Activated CD4-positive, alpha-beta T cell treated with anti-CD3 and anti-CD28 coated beads, Interleukin-2, amount 10 ng/mL, durations not matched to agents 7 days and 5 days (primary cell): Measurements from ENCODE around the gene OPCML. TPM values are rescaled to one million over a fixed set of nuclear protein-coding genes. Genes with fewer than 3 reads are reported as not detected.

Experiments
- CTCF ChIA-PET: fragments of 350-600 bp; sonication (Branson Sonifier 250); formaldehyde crosslinking; loops from one replicate; lab custom pipeline; 2021; ENCODE audit warnings: antibody characterized with exemption; lab: Charles Lee
- POLR2A ChIA-PET: fragments of 350-600 bp; sonication (Branson Sonifier 250); formaldehyde crosslinking; loops from one replicate; lab custom pipeline; 2021; ENCODE audit warnings: antibody characterized with exemption; lab: Charles Lee
- DNase-seq: peaks from one replicate; pipeline ENCODE4 v3.0.0-alpha.2; 2020
- H3K27ac Mint-ChIP-seq: one replicate; pipeline ENCODE4 v1.8.0; 2021; ENCODE audit warnings: mild to moderate bottlenecking, moderate library complexity, mixed read lengths
- H3K27me3 Mint-ChIP-seq: one replicate; pipeline ENCODE4 v1.8.0; 2021; ENCODE audit warnings: mixed read lengths
- H3K36me3 Mint-ChIP-seq: one replicate; pipeline ENCODE4 v1.8.0; 2021; ENCODE audit warnings: low read depth, mixed read lengths
- H3K4me1 Mint-ChIP-seq: one replicate; pipeline ENCODE4 v1.8.0; 2021; ENCODE audit warnings: mixed read lengths
- H3K4me3 Mint-ChIP-seq: one replicate; pipeline ENCODE4 v1.8.0; 2021; ENCODE audit warnings: mild to moderate bottlenecking, moderate library complexity, mixed read lengths
- H3K9me3 Mint-ChIP-seq: one replicate; pipeline ENCODE4 v1.8.0; 2021; ENCODE audit warnings: mixed read lengths
- total RNA-seq, 2 experiments: library from RNA; stranded (reverse); gene quantifications; one replicate each; pipeline ENCODE4 v1.2.3, GENCODE V29; 2021

Gene OPCML
- total RNA-seq, 2 experiments from 2014 or later: not detected

DNA sequence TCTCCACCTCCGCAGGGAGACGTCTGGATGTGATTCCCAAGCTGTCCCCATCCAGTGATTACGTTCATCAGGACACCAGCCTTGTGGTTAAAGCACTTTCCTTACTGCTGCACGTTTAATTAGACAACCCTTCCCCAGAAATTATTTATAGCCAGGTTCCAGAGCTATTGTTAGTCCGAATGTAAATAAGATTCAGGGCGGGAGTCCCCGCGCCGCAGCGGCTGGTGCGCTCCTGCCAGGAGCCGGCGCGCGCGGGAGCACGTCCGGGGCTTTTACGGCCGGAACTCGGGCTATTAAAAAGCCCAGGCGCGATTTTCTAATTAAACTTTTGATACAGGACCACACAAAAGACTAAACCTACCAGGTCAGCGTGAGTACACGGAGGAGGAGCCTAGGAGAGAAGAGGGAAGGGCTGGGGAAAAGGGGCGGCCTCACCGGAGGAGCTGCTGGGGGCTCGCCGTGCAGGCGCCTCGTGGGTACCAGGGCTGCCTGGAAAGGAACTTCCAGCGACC is 538.3 kb downstream of the OPCML start:
- CTCF ChIA-PET: no interaction called here
- H3K27ac Mint-ChIP-seq: no peak overlapping the region
- H3K4me3 Mint-ChIP-seq: no peak overlapping the region
- H3K4me1 Mint-ChIP-seq: no peaks in the 10 kb centered on the region
- H3K9me3 Mint-ChIP-seq: no peaks in the 10 kb centered on the region
- H3K36me3 Mint-ChIP-seq: no peaks in the 10 kb centered on the region
- DNase-seq: no peak
- POLR2A ChIA-PET: no interaction called here
- H3K27me3 Mint-ChIP-seq: peaks cover 12% of the 10 kb centered on the region

DNA sequence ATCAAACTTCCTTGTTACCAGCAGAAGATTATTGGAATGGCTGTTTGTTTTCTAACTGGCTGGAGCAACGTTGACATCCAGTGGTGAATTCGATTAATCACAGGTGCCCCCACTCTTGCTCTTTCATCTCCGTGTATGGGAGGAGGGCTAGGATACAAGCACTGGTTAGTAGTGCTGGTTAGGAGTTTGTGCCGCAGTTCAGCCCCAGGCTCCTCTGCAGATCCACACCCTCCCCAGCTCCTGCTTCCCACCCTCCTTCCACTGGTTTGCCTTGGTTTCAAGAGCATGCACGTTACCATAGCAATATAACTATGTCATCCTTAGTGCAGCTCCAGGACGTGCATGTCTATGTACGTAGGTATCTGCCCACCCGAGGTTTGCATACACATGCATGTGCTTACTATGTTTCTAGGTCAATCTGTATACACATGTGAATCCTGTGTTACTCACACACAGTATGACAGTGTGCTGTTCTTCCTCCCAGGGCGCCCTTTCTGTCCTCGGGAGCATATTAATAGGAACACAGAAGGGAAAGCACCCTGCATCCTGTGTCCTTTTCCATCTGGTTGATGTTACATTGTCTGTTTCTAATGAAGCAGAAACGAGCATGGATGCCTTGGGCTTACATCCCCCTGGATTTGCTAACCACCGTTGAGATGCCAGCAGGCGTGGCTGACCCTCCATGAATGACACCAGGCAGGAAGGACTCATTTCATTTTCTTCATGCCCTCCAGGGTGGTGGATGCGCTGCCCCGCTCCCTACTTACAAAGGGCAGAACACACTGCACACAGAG is 539.3 kb downstream of the OPCML start:
- Mint-ChIP-seq H3K4me3 (no peak overlapping the region), H3K9me3 (no peaks in the 10 kb centered on the region), H3K27me3 (peaks cover 12% of the 10 kb centered on the region), H3K36me3 (no peaks in the 10 kb centered on the region), H3K27ac (no peak overlapping the region), H3K4me1 (no peaks in the 10 kb centered on the region)
- no peak for DNase-seq
- POLR2A ChIA-PET: no interaction called here
- CTCF ChIA-PET: no interaction called here

DNA sequence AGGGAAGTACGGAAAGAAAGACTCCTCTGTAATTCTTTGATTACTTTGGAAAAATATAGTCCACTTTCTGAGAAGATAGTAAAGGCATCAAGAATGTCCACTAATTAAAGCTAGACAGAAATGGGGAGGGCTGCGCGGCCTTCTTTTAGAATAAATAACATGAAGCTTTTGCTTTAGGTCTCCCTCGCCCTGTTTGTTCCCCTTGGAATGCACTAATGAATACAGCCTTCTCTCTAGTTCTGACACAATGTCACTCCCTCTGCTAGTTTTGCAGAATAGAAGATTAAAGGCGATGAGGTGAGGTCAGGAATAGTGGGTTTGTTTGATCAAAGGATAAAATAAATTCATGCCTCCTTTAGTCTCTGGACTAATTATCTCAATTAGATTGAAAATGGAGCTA is 543.9 kb downstream of the OPCML start:
- Mint-ChIP-seq H3K27ac (no peak overlapping the region), H3K36me3 (no peaks in the 10 kb centered on the region)

DNA sequence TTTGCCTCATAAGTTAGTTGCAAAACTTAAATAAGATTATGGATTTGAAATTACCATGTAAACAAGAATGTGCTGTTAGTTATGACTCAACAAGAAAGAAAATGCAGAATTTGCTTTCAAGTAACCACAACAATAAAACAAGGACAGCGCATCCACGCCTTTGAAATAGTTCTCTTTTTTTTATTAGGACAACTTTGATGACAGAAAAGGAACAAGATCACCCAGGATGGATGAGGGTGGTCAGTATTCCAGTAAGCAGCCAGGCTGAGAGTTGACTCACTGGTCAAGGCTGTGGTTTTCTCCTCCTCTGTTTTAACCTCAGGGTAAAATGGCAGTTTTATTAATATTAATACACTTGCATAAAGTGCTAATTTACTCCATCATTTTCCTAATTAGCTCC is 544.4 kb downstream of the OPCML start:
- Mint-ChIP-seq H3K27me3 (peaks cover under 1% of the 10 kb centered on the region), H3K27ac (no peak overlapping the region), H3K4me1 (no peaks in the 10 kb centered on the region), H3K4me3 (no peak overlapping the region), H3K36me3 (no peaks in the 10 kb centered on the region), H3K9me3 (no peaks in the 10 kb centered on the region)
- ChIA-PET POLR2A (no interaction called here), CTCF (no interaction called here)
- DNase-seq: no peak

More for the DNA sequence above, 543.9 kb downstream of the OPCML start:
- Mint-ChIP-seq H3K4me3 (no peak overlapping the region), H3K9me3 (no peaks in the 10 kb centered on the region), H3K27me3 (peaks cover 5% of the 10 kb centered on the region), H3K4me1 (no peaks in the 10 kb centered on the region)
- ChIA-PET POLR2A (no interaction called here), CTCF (no interaction called here)
- DNase-seq: no peak

DNA sequence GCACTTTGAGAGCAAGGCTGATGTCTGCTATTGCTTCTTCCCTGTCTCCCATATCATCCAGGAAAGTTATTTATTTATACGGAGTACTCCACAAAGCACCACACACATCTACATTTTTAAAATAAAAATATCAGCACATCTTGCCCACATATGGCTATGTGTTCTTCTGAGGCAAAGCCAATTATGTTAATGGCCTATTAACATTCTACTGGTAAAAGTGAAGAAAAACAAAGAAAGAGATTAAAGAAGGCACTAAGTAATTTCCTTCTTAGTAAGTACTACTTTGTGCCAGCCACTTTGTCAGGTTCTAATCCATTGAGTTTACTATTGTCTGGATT is 548.7 kb downstream of the OPCML start:
- Mint-ChIP-seq H3K4me3 (no peak overlapping the region), H3K27me3 (no peaks in the 10 kb centered on the region), H3K4me1 (no peaks in the 10 kb centered on the region), H3K36me3 (no peaks in the 10 kb centered on the region), H3K9me3 (no peaks in the 10 kb centered on the region), H3K27ac (no peak overlapping the region)
- ChIA-PET POLR2A (no interaction called here), CTCF (no interaction called here)
- DNase-seq: no peak

DNA sequence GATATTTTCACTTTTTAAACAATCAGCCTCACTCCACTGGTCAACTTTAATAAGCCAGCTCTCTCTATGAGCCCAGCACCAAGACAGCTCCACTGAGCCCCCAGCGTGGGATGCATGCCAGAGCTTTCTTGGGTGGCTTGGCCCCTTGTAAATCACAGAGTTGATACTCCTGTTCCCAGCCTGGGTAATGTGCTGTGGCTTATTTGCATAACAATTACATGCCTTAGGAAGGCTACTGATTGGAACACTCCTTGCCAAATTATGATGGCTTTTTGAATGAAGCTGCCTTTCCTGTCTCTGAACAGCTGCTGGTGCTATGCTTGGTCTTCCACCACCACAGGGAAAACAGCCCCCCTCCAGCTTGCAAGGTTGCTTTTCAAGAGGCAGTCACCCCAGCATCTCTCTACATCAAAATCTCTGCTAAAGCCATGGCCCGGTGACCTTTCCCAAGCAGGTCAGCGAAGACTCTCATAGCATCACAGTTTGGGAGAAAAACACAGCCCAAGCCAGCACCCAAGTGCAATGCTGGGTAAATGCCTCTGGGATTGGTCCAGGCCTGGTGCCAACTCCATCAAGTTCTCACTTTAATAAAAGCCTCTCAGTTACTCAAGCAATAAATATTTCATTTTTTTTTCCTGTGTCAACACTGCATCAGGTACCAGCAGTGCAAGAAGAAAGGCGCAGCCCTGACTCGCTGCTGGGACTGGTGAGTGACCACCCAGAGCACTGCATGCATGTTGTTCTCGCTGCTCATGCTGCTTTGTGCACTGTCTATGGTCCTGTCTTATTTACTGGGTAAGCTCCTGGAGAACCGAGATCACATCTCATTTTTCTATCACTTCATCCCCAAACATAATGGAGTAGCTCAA is 549.3 kb downstream of the OPCML start:
- CTCF ChIA-PET: no interaction called here

DNA sequence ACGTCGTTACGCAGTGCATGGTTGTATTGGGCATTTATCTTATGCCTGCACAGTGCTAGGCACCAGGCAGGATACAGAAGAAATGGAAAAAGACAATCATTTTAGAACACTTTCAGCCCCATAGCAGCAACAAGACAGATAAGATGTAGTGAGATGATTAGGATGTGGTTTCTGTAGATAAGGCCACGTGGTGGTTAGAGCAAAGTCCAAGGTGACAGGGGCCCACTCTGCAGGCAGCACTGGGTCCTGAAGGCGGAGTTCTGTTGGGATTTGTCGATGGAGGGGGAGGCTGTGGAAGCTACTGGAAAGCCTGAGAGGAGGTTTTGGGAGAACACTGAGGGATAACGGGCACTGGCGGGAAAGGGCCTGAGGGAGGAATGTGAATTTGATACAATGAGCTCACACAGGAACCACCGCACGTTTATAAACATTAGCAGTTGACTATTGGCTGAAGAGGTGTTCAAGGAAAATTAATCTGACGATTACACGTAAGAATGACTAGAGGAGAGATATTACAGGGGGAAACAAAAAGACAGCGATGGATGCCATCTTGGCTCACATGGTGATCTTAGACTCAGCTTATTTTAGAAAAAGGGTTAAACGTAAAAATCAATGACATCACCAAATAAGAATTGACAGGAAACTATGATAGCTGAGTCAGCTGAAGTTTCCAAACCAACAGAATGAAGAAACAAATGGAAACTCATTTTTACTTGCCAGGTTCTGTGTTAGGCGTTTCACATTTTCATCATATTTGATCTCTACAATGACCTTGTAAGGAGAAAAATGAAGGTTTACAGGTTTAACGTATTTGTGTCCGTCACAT is 551.0 kb downstream of the OPCML start:
- no peak overlapping the region for H3K27ac Mint-ChIP-seq
- H3K4me3 Mint-ChIP-seq: no peak overlapping the region
- ChIA-PET CTCF (no interaction called here), POLR2A (no interaction called here)
- no peak for DNase-seq
- H3K4me1 Mint-ChIP-seq: no peaks in the 10 kb centered on the region
- H3K9me3 Mint-ChIP-seq: no peaks in the 10 kb centered on the region
- no peaks in the 10 kb centered on the region for H3K36me3 Mint-ChIP-seq
- H3K27me3 Mint-ChIP-seq: no peaks in the 10 kb centered on the region

More for the DNA sequence above, 549.3 kb downstream of the OPCML start:
- DNase-seq: no peak
- H3K4me1 Mint-ChIP-seq: no peaks in the 10 kb centered on the region
- no peak overlapping the region for H3K27ac Mint-ChIP-seq
- no peak overlapping the region for H3K4me3 Mint-ChIP-seq
- H3K27me3 Mint-ChIP-seq: no peaks in the 10 kb centered on the region
- no peaks in the 10 kb centered on the region for H3K36me3 Mint-ChIP-seq
- no peaks in the 10 kb centered on the region for H3K9me3 Mint-ChIP-seq
- POLR2A ChIA-PET: no interaction called here

DNA sequence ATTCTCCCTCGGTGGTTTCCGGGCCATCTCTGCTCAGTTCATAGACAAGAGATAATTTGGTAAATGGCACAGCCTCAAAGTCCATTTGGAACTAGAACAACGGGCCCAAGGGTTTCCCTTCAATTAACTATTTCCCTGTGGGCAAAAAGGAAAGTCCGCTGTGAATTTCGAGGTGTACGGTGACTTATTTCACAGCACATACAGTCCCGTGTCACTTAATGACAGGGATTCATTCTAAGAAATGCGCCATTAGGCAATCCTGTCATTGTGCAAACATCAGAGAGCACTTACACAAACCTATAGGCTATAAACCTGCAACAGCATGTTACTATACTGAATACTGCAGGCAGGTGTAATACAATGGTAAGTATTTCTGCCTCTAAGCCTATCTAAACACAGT is 551.6 kb downstream of the OPCML start:
- Mint-ChIP-seq H3K4me3 (no peak overlapping the region), H3K27me3 (no peaks in the 10 kb centered on the region), H3K36me3 (no peaks in the 10 kb centered on the region), H3K27ac (no peak overlapping the region), H3K4me1 (no peaks in the 10 kb centered on the region), H3K9me3 (no peaks in the 10 kb centered on the region)
- ChIA-PET CTCF (no interaction called here), POLR2A (no interaction called here)
- DNase-seq: no peak

DNA sequence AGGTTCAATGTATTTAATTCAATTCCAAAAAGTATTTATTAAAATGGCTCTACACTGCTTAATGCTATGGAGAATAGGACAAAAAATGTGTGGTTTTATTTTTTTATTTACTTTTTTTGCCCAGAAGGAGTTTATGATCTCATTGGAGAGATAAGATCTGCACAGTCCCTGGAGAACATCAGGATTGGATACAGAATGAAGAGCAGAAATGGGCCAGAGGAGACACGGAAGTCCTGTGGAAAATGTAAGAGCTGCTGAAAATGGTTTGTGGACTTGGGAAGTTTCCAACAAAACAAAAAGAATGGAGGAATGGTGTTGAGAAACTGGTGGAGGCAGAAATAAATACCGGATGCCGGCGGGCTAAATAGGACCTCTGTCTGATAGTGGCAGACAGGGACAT is 554.6 kb downstream of the OPCML start:
- H3K27me3 Mint-ChIP-seq: no peaks in the 10 kb centered on the region
- no peaks in the 10 kb centered on the region for H3K4me1 Mint-ChIP-seq
- CTCF ChIA-PET: no interaction called here
- POLR2A ChIA-PET: no interaction called here
- no peak overlapping the region for H3K27ac Mint-ChIP-seq
- no peak overlapping the region for H3K4me3 Mint-ChIP-seq
- DNase-seq: no peak
- H3K9me3 Mint-ChIP-seq: no peaks in the 10 kb centered on the region
- no peaks in the 10 kb centered on the region for H3K36me3 Mint-ChIP-seq

DNA sequence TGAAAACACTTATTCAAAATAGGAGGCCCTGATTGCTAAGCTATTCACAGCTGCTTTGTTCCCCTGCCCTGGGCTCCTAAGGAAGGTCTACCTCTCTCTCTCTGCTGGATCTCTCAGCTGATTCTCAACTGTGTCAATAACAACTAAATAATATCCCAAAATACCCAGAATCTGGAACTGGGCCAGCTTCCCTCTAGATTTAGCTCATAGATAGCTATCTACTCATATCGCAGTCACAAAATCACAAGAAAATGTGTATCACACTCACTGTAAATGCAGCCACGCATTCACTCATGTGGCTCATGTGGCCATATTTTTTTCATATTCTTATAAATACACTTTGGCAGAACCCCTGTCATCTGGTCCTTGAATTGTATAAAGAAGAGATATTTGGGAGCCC is 555.1 kb downstream of the OPCML start:
- no peak overlapping the region for H3K27ac Mint-ChIP-seq
- ChIA-PET CTCF (no interaction called here), POLR2A (no interaction called here)

DNA sequence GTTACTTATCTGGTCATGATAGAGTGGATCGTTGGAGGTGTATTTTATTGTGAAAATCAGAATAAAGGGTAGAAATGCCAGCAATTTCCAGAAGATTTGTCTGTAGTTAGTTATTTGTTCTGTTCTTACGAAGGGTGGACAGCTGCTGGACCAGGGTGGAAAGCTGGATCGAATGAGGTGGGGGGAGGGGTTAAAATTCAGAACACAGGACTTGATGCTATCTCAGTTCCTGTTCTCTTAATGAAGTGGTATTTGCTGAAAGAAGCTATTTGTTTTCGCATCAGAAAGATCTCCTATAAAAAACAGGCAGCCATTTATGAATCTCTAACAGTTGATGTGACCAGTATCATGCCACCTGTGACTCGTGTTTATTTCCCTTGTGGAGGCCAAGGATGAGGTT is 556.2 kb downstream of the OPCML start:
- Mint-ChIP-seq H3K36me3 (no peaks in the 10 kb centered on the region), H3K4me1 (no peaks in the 10 kb centered on the region), H3K9me3 (no peaks in the 10 kb centered on the region), H3K27me3 (no peaks in the 10 kb centered on the region), H3K27ac (no peak overlapping the region), H3K4me3 (no peak overlapping the region)
- POLR2A ChIA-PET: no interaction called here
- no peak for DNase-seq
- CTCF ChIA-PET: no interaction called here

More for the DNA sequence above, 555.1 kb downstream of the OPCML start:
- no peaks in the 10 kb centered on the region for H3K4me1 Mint-ChIP-seq
- H3K27me3 Mint-ChIP-seq: no peaks in the 10 kb centered on the region
- H3K36me3 Mint-ChIP-seq: no peaks in the 10 kb centered on the region
- H3K4me3 Mint-ChIP-seq: no peak overlapping the region
- no peaks in the 10 kb centered on the region for H3K9me3 Mint-ChIP-seq
- no peak for DNase-seq

DNA sequence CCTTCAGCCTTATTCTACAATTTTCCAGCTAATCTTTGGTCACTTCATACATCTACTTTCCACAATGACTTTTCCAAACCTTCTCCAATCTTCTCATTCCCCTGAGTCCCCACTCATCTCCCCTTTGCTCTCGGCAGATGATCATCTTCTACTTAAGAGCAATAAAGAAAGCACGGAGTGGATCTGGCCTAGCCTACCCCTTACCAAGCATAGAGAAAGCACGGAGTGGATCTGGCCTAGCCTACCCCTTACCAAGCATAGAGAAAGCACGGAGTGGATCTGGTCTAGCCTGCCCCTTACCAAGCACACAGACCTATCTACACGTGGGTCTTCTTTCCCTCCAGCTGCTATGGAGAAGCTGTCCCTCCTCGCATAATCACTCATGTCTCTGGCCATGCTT is 558.6 kb downstream of the OPCML start:
- DNase-seq: no peak
- ChIA-PET POLR2A (no interaction called here), CTCF (no interaction called here)
- H3K27me3 Mint-ChIP-seq: peaks cover 2% of the 10 kb centered on the region
- no peak overlapping the region for H3K4me3 Mint-ChIP-seq
- H3K36me3 Mint-ChIP-seq: no peaks in the 10 kb centered on the region
- no peak overlapping the region for H3K27ac Mint-ChIP-seq
- no peaks in the 10 kb centered on the region for H3K9me3 Mint-ChIP-seq
- H3K4me1 Mint-ChIP-seq: no peaks in the 10 kb centered on the region

DNA sequence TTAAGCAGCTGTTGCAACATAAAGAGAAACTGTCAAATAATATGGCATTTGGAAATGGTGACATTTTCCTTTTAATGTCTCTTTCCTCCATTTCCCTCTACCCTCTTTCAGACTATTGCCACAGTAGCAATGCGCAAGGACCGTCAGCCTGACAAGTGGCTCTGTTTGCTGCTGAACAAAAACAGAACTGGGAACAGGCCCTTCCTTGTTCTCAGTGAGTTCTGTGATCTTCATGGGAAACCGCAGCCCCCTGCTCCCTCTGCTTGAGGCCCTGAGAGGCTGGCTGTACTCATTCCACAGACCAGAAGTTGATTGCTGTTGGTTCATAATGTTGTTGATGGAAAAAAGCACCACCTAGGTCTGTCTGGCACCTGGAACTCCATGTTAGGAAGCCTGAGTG is 559.7 kb downstream of the OPCML start:
- Mint-ChIP-seq H3K9me3 (no peaks in the 10 kb centered on the region), H3K36me3 (no peaks in the 10 kb centered on the region), H3K27me3 (peaks cover 2% of the 10 kb centered on the region), H3K4me1 (no peaks in the 10 kb centered on the region), H3K27ac (no peak overlapping the region), H3K4me3 (no peak overlapping the region)
- ChIA-PET CTCF (no interaction called here), POLR2A (no interaction called here)
- DNase-seq: no peak
